ENCODE measurements around the gene FAM53B.

Gene FAM53B

DNA sequence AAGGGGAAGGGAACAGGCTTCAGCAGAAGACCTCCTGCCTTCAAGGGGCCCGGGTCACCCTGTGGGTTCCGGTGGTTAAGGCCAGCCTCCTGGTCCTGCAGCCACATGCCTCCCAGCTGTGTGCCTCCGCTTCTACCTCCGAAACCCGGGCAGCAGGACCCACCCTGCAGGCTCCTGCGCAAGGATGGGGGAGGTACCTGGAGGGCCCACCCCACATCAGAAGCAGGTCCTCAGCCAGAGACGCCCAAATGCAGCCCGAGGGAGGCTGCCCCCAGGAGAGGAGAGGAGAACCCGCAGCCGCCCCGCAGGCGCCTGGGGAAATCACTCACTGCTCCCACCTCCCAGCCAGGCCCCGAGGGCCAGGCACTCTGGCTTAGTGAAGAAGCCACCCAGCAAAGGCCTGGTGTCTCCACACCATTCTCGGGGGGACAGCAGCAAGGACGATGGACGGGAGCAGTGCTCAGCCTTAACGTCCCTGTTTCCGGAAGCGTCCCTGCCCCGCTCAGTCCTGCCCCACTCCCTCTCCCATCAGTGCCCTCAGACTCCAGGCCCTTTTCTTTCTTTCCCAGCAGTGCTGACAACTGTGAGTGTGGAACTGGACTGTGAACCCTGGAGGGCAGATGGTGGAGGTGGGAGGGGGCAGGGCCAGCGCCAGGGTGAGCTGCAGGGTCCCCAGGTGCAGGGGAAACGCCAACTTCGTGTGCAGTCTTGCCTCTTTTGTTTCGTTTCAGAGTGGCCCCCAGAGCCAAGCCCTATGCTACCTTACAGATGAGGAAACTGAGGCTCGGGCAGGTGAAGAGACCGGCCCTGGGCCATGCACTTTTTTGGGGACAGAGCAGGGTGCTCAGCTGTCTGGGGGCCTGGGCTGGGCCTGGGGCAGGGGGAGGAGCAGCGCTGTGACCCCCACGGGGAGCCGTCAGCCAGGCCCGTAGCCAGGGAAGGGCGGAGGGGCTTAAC, 138.0 kb downstream of the FAM53B start:
- DNase-seq = no peak

DNA sequence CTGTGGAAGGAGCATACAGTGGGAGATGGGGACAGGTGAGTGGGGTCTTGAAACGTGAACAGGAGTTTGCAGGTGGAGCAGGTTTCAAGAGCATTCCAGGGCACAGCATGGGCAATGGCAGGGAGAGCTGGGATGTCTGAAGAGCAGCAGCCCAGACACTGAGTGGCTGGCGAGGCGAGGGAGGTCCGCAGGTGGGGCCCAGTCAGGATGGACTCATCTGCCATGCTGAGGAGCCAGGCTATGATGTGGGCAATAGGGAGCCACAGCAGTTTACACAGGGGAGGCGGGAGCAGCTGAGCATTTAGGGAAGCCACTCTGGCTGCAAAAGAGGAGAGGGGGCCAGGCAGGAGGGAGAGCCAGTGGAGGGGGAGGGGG, 138.7 kb downstream of the FAM53B start:
- DNase-seq = no peak

DNA sequence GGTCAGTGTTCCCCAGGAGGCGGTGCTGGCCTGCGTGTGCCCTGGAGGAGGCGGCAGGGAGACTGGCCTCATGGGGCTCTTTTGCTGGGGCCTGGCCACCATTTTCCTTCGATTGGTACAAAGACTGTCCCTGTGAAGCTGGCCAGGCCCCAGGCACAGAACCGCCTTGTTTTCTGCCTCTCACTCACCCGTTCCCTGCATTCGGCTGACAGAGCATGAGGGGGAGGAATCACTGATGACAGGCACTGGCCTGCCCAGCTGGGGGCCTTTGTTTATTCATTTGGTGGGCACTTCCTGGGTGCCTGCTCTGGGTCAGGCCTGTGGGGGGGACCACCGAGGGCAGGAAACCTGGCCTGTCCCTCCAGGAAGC, 139.2 kb downstream of the FAM53B start:
- DNase-seq = no peak

DNA sequence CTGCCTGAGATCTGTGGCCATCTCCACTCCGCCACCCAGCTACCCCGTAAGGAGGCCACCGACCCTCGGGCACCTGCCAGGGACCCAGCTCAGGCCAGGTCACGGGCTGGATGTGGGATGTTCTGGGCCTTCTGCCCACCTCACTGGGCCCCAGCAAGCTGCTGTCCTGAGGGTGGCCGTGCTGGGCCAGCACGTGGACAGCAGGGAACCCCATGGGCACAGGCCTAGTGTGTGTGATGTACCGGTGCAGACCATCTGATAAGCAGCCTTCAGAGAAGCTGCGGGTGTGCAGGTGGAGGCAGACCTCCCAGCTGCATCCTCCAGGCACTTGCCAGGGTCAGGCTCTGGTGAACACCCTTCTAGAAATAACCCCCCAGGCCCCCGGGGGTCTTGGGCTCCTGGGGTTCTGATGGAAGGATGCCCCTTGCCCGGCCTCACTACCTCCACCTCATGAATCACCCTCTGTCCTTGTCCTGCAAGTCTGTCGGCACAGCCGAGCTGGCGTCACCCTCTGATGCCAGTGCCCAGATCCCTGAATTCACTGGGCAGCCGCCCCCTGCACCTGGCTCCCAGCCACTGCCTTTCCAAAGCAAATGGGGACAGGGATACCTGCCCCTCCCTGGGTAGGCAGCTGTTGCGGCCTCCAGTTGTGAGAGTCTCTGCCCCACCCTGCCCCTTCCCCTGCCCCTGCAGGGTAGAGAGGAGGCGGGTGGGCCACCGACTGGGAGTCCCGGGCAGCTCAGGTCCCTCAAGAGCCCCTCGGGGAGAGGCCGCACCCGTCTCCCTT, 139.8 kb downstream of the FAM53B start:
- DNase-seq = no peak

DNA sequence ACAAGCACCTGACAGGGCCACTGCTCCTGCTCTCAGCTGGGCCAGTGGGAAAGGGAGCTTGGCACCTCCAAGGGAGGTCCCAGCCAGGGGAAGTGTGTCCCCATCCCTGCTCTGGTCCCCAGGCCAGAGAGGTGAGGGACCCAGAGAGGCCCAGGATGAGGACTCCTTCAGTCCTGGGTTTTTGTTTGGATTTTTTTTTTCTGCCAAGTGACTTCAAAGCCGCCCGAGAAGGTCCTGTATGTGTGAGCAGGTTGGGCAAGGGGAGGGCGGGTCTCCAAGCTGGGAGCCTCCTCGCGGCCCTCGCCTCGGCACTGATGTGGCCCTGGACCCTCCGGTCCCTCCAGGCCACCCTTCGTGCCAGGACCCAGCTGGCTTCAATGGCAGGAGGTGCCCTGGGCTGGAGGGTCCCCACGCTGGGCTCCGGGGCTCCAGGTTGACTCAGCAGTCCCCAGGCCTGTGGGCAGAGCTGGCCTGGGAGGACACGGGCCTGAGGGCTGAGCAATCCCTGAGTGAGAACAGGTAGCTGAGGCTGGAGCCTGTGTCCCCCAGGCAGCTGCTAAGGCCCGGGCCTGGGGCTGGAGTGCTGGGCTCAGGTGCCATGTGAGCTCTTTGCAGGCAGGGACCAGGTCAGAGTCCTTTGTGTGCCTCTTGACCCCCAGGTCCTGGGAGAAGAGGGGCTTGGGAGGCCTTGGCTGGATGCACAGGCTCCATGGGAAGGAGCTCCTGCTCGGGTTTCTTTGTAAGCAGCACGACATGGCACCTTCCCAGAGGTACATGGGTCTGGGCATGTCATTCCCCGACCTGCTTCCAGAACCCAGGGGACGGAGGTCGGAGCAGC, 140.6 kb downstream of the FAM53B start:
- DNase-seq = no peak

DNA sequence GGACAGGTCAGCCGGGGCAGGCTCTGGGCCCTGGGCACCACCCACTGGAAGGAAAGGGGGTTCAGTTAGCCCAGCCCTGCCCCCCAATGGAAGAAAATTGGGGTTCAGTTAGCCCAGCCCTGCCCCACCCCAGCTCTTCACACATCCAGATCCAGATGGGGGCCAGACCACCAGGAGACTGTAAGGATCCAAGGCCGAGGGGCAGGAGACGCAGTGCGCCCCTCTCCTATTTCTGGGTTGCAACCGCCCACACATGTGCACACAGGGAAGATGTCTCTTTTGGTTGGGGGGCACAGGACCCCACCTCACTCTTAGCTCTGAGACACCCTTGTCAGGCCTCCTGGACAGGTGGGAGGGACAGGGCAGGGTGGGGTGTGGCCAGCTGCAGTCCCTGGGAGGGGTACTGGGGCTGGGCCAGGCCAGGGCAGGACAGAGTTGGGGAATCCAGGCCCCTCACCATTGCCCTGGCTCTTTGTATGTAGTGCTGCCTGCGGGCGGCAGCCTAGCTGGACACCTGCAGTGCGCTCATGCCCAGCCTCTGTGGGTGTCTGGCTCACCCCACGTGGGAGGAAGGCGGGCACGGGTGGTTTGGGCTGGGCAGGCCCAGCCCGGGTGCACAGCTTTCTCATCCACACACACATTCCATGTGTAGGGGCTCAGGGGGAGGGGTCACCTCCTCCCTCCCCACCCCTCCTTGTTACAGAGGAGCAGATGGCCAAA, 141.4 kb downstream of the FAM53B start:
- no peak for DNase-seq

DNA sequence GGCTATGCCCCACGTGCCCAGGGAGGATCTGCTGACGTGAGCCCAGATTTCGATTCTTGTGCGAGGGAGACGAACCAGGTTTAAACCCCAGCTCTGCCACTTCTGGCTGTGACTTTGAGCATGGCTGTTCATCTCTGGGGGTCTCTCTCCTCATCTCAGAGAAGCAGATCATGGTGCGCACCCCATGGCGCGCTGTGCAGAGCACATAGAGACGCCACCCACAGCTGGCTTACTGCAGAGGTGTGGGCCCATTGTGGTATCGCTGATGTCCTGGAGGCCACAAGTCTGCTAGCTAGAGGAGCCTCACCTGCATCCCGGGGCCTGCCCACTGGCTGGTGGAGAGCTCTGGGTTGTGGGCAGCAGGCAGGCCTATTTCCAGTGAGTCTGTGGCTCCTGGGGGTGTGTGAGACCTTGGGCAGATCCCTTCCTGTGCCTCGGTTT, 142.0 kb downstream of the FAM53B start:
- no peak for DNase-seq

DNA sequence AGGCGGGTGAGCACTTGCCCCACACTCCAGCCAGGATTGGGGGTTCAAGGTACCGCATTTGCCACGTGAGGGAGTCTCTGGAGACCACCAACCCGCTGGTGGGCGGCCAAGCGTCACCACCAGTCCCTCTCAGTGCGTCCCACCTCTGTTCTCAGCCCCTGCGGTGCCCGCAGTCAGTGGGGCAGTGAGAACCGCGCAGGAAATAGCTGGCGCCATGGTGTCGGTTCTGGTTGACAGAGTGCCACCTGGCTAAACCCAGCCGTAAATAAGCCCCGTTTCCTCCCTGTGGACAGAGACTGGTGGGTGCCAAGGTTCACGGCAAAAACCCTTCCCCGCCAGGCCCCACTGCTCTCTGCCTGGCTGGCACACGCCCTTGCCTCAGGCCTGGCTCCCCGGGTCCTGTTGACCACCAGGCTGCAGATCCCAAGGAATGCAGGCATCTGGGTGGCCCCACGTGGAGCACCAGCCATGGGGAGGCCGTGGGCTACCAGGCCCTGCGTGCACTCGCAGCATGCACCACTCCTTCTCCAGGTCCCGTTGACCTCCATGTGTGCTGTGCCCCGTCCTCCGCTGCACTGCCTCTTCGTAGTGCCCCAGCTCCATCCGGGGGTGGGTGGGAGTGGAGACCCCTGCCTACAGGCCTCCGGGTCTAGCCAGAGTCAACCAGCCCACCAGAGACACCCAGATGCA, 142.6 kb downstream of the FAM53B start:
- DNase-seq = no peak

DNA sequence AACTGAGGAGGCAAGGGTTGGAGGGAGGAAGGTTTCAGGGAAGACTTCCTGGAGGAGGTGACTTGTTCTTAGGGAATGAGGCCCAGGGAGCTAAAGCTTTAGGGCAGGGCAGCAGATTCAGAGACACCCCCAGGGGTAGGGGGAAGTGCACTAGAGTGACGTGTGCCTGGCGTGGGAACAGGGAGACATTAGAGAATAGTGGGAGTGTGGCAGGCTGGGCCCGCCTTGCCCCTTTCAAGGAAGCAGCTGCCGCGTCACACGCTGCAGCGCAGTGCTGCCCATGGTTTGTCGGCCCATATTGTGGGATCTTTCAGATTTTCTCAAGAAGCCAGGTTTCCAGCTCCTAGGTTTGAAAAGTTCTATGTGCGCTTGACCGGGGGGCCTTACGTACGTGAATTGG, 143.2 kb downstream of the FAM53B start:
- DNase-seq = no peak

DNA sequence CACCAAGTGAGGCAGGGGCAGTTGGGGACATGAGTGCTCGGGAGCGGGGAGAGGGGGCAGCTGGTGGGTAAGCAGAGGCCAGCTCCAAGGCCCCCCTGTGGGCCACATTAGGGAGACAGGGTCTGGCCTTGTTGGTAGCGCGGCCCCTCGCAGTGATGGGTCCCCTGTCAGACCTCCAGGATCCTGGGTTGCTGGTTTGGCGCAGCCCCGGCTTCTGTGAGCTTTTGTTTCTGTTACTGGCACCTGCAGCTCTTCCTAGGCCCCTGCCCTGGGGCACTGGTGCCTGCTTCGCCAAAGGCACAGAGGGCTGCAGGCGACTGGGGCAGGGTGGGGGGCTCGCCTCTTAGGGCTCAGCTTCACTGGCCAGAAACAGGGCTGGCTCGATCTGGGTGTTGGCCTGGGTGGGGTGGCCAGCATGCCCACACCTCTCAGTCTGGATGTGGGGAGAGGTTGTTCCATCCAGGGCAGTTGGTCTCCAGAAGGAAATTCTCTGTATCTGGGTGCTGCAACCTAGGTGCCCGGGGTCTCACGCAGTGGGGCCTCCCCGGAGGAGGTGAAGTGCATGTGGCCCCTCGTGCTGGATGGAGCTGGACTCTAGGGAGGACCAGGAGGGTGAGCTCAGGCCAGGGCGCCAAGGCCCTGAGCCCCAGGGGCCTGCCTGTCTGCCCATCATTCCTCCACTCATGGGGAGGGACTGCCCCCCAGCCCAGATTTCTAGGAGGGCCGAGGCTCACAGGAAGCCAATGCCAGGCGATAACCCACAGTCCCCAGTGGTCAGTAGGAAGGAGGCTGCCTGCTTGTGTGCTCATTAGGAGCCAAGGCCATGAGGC, 143.9 kb downstream of the FAM53B start:
- DNase-seq = no peak

DNA sequence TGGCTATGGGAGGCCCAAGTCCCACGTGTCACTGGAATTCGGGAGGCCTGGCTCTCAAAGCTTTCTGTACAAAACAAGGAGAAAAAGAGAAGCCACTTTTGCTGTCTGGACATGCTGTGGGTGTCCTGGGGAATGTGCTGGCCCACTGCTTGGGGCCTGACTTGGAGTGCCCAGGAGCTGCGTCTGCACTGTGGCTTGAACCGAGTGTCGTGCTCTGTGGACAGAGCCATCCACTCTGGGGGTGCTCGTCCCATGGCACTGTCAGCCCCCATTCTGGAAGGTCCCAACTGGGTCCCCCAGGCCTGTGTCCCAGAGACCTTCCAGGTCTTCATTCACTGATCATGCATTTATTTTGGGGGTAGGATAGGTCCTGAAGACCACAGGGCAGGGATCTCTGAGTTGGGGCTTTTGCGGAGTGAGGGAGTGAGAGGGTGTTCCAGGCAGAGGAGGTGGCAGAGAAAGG, 144.6 kb downstream of the FAM53B start:
- DNase-seq = no peak

DNA sequence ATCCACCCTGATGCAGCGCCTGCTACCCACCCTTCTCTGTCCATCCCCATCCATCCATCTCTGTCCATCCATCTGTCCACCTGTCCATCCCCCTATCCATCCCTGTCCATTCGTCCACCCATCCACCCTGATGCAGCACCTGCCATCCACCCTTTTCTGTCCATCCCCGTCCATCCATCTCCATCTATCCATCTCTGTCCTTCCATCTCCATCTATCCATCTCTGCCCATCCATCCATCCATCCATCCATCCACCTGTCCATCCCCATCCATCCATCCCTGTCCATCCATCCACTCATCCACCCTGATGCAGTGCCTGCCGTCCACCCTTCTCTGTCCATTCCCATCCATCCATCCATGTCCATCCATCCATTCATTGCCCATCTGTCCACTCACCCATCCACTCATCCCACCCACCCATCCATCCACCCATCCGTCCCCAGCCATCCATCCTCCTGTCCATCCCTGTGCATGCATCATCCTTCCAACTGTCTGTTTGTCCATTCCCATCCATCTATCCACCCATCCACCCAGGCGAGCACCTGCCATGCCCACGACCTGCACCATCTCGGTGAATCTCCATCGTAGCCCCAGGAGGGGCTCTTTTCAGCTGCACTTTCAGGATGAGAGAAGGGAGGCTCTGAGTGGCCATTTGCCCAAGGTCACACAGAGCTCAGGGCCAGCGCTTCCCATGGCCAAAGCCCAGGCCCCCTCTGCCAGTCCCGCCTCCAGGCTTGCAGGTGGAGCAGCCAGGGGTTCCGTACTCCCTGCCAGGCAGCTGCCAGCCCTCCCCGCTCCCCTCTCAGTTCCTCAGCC, 145.2 kb downstream of the FAM53B start:
- DNase-seq = no peak

DNA sequence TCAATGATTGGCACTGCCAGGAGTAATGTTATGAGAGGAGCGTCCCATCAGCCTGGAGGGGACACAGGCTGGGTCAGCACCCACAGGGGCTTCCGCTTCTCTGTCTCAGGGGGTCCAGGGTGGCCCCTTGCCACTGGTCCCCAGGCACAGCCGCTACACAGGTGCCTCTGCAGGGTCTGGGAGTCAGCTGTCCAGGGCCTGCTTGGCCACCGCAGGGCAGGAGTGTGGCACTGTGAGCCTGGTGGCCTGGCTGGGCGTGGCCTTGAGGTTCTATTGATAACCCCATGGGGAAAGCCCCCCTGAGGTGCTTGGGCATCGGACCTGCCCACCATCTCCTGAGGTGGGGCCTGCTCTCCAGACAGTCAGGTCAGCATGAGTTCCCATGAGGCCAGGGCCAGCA, 146.0 kb downstream of the FAM53B start:
- no peak for DNase-seq

DNA sequence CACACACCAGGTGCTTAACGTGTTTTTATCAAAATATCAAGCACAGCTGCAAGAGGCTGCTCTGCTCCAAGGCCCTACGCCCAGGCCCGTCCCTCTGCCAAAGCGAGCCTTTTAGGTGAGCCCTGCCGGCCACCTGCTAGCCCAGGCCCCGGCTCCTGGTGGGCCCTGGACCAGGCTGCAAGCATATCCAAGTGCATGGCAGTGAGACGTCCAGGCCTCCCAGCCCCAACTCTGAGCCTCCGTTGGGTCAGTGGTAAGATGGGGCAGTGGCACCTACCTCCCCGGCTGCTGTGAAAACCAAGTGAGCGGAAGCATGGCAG, 146.4 kb downstream of the FAM53B start:
- DNase-seq = no peak

DNA sequence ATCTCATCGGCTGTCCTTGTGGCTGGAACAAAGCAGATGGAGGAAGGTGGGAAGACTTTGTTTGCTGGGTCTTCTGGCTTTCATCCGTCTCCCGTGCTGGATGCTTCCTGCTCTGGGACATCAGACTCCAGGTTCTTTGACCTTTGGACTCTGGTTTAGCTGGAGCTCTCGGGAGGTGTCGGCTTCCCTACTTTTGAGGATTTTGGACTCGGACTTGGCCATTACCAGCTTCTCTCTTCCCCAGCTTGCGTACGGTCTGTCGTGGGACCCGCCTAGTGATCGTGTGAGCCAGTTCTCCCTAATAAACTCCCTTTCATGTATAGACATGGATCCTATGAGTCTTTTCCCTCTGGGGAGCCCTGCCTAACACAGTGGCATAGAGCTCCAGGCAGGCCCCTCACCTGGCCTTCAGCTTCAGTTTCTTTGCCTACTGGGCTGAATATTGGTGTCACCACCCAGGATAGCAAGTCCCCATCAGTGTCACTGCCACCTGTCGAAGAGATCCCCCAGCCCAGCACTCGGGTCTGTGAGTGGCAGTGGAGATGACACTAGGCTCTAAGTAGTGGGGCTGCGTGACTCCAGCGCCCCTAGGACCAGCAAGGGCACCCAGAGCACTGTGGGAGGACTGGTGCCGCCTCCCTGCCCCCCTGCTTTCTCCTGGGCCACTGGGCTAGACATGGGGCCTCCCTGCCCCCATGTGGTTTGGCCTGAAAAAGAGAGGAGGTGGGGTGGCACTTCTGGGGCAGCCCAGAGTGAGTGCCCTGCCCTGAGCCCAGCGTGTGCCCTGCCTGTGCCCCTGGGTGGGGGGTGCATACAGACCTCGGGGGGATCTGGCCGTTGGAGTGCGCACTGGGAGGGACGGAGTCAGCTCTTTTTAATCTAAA, 147.0 kb downstream of the FAM53B start:
- no peak for DNase-seq

DNA sequence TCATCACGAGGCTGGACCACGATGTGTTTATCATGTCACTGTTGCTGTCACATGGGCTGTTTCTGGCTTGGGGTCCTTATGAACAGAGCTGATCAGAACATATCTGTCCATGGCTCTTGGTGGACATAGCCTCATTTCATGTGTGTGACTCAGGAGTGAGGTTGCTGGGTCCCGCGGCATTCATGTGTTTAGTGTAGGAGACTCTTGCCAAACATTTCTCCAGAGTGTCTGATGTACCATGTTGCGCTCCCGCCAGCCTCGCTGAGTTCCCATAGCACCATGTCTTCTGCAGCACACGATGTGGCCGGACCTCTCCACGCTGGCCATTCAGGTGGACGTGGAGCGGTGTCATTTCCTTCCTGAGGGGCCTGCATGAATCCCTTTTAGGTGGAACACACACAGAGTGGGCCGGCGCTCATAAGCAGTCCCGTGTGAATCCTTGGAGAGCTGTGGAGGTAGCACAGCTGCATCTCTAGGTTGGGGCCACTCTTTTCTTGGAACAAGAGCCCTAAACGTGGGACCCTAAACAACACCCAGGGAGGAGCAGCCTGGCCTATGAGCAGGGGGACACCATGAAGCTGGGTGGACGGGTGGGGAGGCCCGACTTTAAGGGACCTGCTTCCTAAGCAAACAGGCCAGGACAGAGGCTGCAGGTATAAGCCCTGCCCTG, 147.9 kb downstream of the FAM53B start:
- no peak for DNase-seq

DNA sequence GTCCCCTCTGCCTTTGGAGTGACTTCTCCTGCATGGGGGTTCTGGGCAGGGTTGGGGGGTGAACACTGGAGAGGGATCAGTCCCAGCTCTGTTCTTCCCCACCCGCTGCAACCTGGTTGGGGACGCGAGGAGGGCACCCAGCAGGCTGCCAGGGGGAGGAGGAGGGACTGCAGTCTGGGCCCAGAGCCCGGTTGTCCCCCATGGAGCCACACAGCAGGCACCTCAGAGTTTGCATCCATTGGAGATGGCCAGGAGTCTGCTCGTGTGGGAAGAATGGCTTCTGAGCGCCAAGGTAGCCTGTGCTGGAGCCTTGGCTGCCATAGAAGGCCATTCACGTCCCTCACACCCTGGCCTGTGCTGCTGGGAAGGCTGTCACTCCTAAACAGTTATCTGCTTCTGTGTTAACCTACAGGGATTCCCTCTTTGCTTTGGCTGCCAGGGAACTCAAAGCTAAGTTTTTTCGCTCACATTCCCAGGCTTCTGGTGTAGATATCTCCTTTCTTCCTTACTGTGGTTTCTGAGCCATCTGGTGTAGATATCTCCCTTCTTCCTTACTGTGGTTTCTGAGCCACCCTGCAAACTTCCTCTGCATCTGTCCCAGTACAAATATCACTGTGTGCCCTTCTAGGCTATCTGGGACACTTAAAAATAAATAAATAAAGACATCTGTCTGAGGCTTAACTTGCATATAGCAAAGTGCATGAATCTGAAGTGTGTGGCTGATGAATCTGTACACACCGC, 148.9 kb downstream of the FAM53B start:
- DNase-seq = no peak

DNA sequence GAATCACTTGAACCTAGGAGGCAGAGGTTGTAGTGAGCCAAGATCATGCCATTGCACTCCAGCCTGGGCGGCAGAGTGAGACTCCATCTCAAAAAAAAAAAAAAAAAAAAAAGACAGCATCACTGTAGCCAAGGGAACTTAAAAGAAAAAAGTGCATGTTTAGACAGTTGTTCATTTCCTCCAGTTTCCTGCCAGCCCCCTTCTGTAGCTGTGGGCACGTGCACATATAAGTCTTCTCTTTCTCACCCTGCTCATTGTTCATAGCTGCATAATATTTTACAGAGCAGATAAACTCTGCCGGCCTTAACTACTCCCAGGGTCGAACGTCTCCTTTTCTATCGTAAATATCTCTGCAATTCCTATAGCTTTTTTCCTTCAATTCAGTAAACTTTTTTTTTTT, 149.9 kb downstream of the FAM53B start:
- no peak for DNase-seq
